ENCODE results near the gene PABPC1L.
A peak's percentile ranks its signal among the peaks of the same experiment; 100 is the strongest.
"Not testable (repeated sequence)": the region's sequence is repeated elsewhere in the genome, so short reads cannot be mapped to it uniquely, and the experiment has no call there.

PABPC1L gene

GRCh38 chr20:44909872-44910689 is at the start of gene PABPC1L:
PABPC1L (plus strand) TSS chr20:44910060; CDS start chr20:44910144, 84 bp downstream.
- peak; percentile 47 to 61 for DNase-seq (ENCODE audit: low read depth in 2 of 2)

- DNase-seq (ENCODE audit: low read depth in 2 of 2) = no peak
Observed at GRCh38 chr20:44861531-44862006, 48.3 kb upstream of the PABPC1L start.

- no peak for DNase-seq (ENCODE audit: low read depth in 2 of 2)
Observed at GRCh38 chr20:44862286-44862685, 47.6 kb upstream of the PABPC1L start.

- DNase-seq (ENCODE audit: low read depth in 2 of 2) = not testable (repeated sequence)
Observed at GRCh38 chr20:44863365-44864084, 46.3 kb upstream of the PABPC1L start.

- DNase-seq (ENCODE audit: low read depth in 2 of 2) = not testable (repeated sequence)
Observed at GRCh38 chr20:44864493-44864892, 45.4 kb upstream of the PABPC1L start.

- no peak for DNase-seq (ENCODE audit: low read depth in 2 of 2)
Observed at GRCh38 chr20:44866703-44867335, 43.0 kb upstream of the PABPC1L start.

GRCh38 chr20:44869471-44869870 is 40.4 kb upstream of the PABPC1L start:
- no peak for DNase-seq (ENCODE audit: low read depth in 2 of 2)

- not testable (repeated sequence) for DNase-seq (ENCODE audit: low read depth in 2 of 2)
Observed at GRCh38 chr20:44882360-44882759, 27.5 kb upstream of the PABPC1L start.

- DNase-seq (ENCODE audit: low read depth in 2 of 2) = no peak
Observed at GRCh38 chr20:44883214-44883902, 26.5 kb upstream of the PABPC1L start.

GRCh38 chr20:44884907-44885391 is 24.9 kb upstream of the PABPC1L start:
- DNase-seq (ENCODE audit: low read depth in 2 of 2) = no peak

GRCh38 chr20:44885392-44886265 is 24.2 kb upstream of the PABPC1L start, which contains the start of gene YWHAB:
YWHAB (plus strand) TSS chr20:44885705; CDS start chr20:44901534, 15,829 bp downstream.
- peak; percentile 91 to 97 for DNase-seq (ENCODE audit: low read depth in 2 of 2)

- no peak for DNase-seq (ENCODE audit: low read depth in 2 of 2)
Observed at GRCh38 chr20:44886266-44886651, 23.6 kb upstream of the PABPC1L start.

GRCh38 chr20:44886828-44887227 is 23.0 kb upstream of the PABPC1L start:
- no peak for DNase-seq (ENCODE audit: low read depth in 2 of 2)

- DNase-seq (ENCODE audit: low read depth in 2 of 2) = no peak
Observed at GRCh38 chr20:44887466-44887865, 22.4 kb upstream of the PABPC1L start.

GRCh38 chr20:44888226-44889103 is 21.4 kb upstream of the PABPC1L start:
- DNase-seq (ENCODE audit: low read depth in 2 of 2) = no peak

GRCh38 chr20:44891826-44892225 is 18.0 kb upstream of the PABPC1L start:
- no peak for DNase-seq (ENCODE audit: low read depth in 2 of 2)

GRCh38 chr20:44894959-44895358 is 14.9 kb upstream of the PABPC1L start:
- DNase-seq (ENCODE audit: low read depth in 2 of 2) = no peak

GRCh38 chr20:44896583-44896982 is 13.3 kb upstream of the PABPC1L start:
- no peak for DNase-seq (ENCODE audit: low read depth in 2 of 2)

- no peak for DNase-seq (ENCODE audit: low read depth in 2 of 2)
Observed at GRCh38 chr20:44897133-44897532, 12.7 kb upstream of the PABPC1L start.

Data from stimulated activated CD8-positive, alpha-beta memory T cell treated with anti-CD3 and anti-CD28 coated beads, Interleukin-7, amount 100 ng/mL, for 1 hour (primary cell).